Measurements from ENCODE around the gene SAP30BP. TPM values are rescaled to one million over a fixed set of nuclear protein-coding genes. Genes with fewer than 3 reads are reported as not detected.

The SAP30BP gene
- total RNA-seq, 2 donors from 2014 or later, result 47.2 to 73.8 TPM

- Histone ChIP-seq H3K36me3 (replicated peaks in 1 of 2; ENCODE audit: insufficient read depth in 1 of 2, low read depth in 2 of 2) (no peaks in the 10 kb centered on the region), H3K4me3 (no peak overlapping the region), H3K9me3 (no peaks in the 10 kb centered on the region), H3K4me1 (no peaks in the 10 kb centered on the region), H3K27ac (no peak overlapping the region), H3K27me3 (no peaks in the 10 kb centered on the region)
- DNase-seq, result peak in 2 of 4 donors; percentile 29 to 40
- intact Hi-C loops (cut with DNase I), result no loop called here
- 86 to 100% methylated on average over 1 to 15 of the region's 15 CpGs for WGBS, 2 donors
- TF ChIP-seq CTCF (IDR thresholded peaks at IDR 0.05) (peak; percentile 13 to 51 (median 35)), POLR2A (IDR thresholded peaks at IDR 0.05) (no peak)
- ATAC-seq, result peak; percentile 51
Observed at GRCh38 chr17:75625813-75626486, 41.2 kb upstream of the SAP30BP start.

- intact Hi-C loops (cut with DNase I), result no loop called here
- no peaks in the 10 kb centered on the region for H3K4me1 ChIP-seq
- H3K4me3 ChIP-seq, result no peak overlapping the region
- H3K27ac ChIP-seq, result no peak overlapping the region
- no peaks in the 10 kb centered on the region for H3K36me3 ChIP-seq (replicated peaks in 1 of 2; ENCODE audit: insufficient read depth in 1 of 2, low read depth in 2 of 2)
- WGBS, 2 donors, result 81 to 100% methylated on average over 1 to 11 of the region's 11 CpGs
- DNase-seq, result no peak
- no peaks in the 10 kb centered on the region for H3K9me3 ChIP-seq
- no peak for ATAC-seq
- TF ChIP-seq CTCF (IDR thresholded peaks at IDR 0.05) (no peak), POLR2A (IDR thresholded peaks at IDR 0.05) (no peak)
- H3K27me3 ChIP-seq, result no peaks in the 10 kb centered on the region
Observed at GRCh38 chr17:75626496-75627038, 40.6 kb upstream of the SAP30BP start.

GRCh38 chr17:75627094-75627493 is 40.0 kb upstream of the SAP30BP start:
- Histone ChIP-seq H3K9me3 (no peaks in the 10 kb centered on the region), H3K36me3 (replicated peaks in 1 of 2; ENCODE audit: insufficient read depth in 1 of 2, low read depth in 2 of 2) (no peaks in the 10 kb centered on the region), H3K4me3 (no peak overlapping the region), H3K27ac (no peak overlapping the region), H3K27me3 (no peaks in the 10 kb centered on the region), H3K4me1 (no peaks in the 10 kb centered on the region)
- ATAC-seq (no peak), DNase-seq (no peak)
- intact Hi-C loops (cut with DNase I), result no loop called here
- TF ChIP-seq CTCF (IDR thresholded peaks at IDR 0.05), result no peak
- no peak for TF ChIP-seq POLR2A (IDR thresholded peaks at IDR 0.05)
- WGBS, 2 donors, result 85 to 90% methylated on average over 6 to 10 of the region's 10 CpGs

- 88 to 89% methylated on average over 5 to 6 of the region's 6 CpGs for WGBS, 2 donors
- H3K27me3 ChIP-seq, result no peaks in the 10 kb centered on the region
- H3K4me1 ChIP-seq, result peaks cover 12% of the 10 kb centered on the region
- H3K27ac ChIP-seq, result no peak overlapping the region
- H3K4me3 ChIP-seq, result no peak overlapping the region
- DNase-seq (no peak), ATAC-seq (no peak)
- no peaks in the 10 kb centered on the region for H3K36me3 ChIP-seq (replicated peaks in 1 of 2; ENCODE audit: insufficient read depth in 1 of 2, low read depth in 2 of 2)
- H3K9me3 ChIP-seq, result no peaks in the 10 kb centered on the region
- intact Hi-C loops (cut with DNase I), result no loop called here
- no peak for TF ChIP-seq POLR2A (IDR thresholded peaks at IDR 0.05)
- no peak for TF ChIP-seq CTCF (IDR thresholded peaks at IDR 0.05)
Observed at GRCh38 chr17:75628425-75628824, 38.7 kb upstream of the SAP30BP start.

GRCh38 chr17:75629157-75629556 is 38.0 kb upstream of the SAP30BP start:
- no peaks in the 10 kb centered on the region for H3K36me3 ChIP-seq (replicated peaks in 1 of 2; ENCODE audit: insufficient read depth in 1 of 2, low read depth in 2 of 2)
- H3K4me3 ChIP-seq, result no peak overlapping the region
- 76 to 82% methylated on average over 4 to 14 of the region's 14 CpGs for WGBS, 2 donors
- no peak for DNase-seq
- no peaks in the 10 kb centered on the region for H3K9me3 ChIP-seq
- H3K4me1 ChIP-seq, result peaks cover 19% of the 10 kb centered on the region
- TF ChIP-seq CTCF (IDR thresholded peaks at IDR 0.05), result no peak
- no peak for TF ChIP-seq POLR2A (IDR thresholded peaks at IDR 0.05)
- no peak overlapping the region for H3K27ac ChIP-seq
- ATAC-seq, result no peak
- intact Hi-C loops (cut with DNase I), result no loop called here
- H3K27me3 ChIP-seq, result no peaks in the 10 kb centered on the region

Measured in body of pancreas (tissue), 4 donors.